H9 (cell line): Measurements from ENCODE around the gene MAPK8. TPM values are rescaled to one million over a fixed set of nuclear protein-coding genes. Genes with fewer than 3 reads are reported as not detected.

Experiments used
- DNase-seq: peaks from one replicate; pipeline ENCODE4 v3.0.0-alpha.2; 2017
- H2AFZ ChIP-seq: one replicate; pipeline ENCODE4 v1.6.1; 2013; ENCODE audit warnings: mild to moderate bottlenecking, low read length, control low read depth, moderate library complexity
- H2AK5ac ChIP-seq: 2 replicates; pipeline ENCODE4 v1.6.1; 2013; ENCODE audit warnings: low read length, control low read depth, mixed read lengths; ENCODE audit not compliant: insufficient read length
- H2BK120ac ChIP-seq: one replicate; pipeline ENCODE4 v1.6.1; 2013; ENCODE audit warnings: low read depth, mild to moderate bottlenecking, low read length, control low read depth, inconsistent platforms; ENCODE audit not compliant: poor library complexity, severe bottlenecking
- H2BK12ac ChIP-seq: 2 replicates; pipeline ENCODE4 v1.6.1; 2013; ENCODE audit warnings: low read length, control low read depth, mixed read lengths, low read depth; ENCODE audit not compliant: insufficient read length
- H2BK15ac ChIP-seq: 2 replicates; pipeline ENCODE4 v1.6.1; 2013; ENCODE audit warnings: low read depth, low read length, control low read depth
- H2BK20ac ChIP-seq: one replicate; pipeline ENCODE4 v1.6.1; 2013; ENCODE audit warnings: low read depth, mild to moderate bottlenecking, low read length, control low read depth, inconsistent platforms; ENCODE audit not compliant: poor library complexity, severe bottlenecking
- H2BK5ac ChIP-seq: 2 replicates; pipeline ENCODE4 v1.6.1; 2013; ENCODE audit warnings: low read length, control low read depth, mixed read lengths; ENCODE audit not compliant: insufficient read length
- H3K14ac ChIP-seq: 2 replicates; pipeline ENCODE4 v1.6.1; 2013; ENCODE audit warnings: low read length, control low read depth; ENCODE audit not compliant: insufficient read depth
- H3K18ac ChIP-seq: 2 replicates; pipeline ENCODE4 v1.6.1; 2013; ENCODE audit warnings: low read depth, mild to moderate bottlenecking, mixed read lengths, low read length, control low read depth; ENCODE audit not compliant: insufficient read length
- H3K23ac ChIP-seq: 2 replicates; pipeline ENCODE4 v1.6.1; 2013; ENCODE audit warnings: low read length, control low read depth, mixed read lengths, low read depth; ENCODE audit not compliant: insufficient read length
- H3K23me2 ChIP-seq: 2 replicates; pipeline ENCODE4 v1.6.1; 2013; ENCODE audit warnings: low read depth, mild to moderate bottlenecking, mixed read lengths, low read length, control low read depth; ENCODE audit not compliant: insufficient read length, poor library complexity, severe bottlenecking
- H3K27ac ChIP-seq: 2 replicates; pipeline ENCODE4 v1.5.1; 2013; ENCODE audit warnings: low read length, control low read depth, mixed read lengths, low read depth; ENCODE audit not compliant: insufficient read length
- H3K27me3 ChIP-seq: 2 replicates; pipeline ENCODE4 v1.6.1; 2013; ENCODE audit warnings: low read length, control low read depth, inconsistent platforms; ENCODE audit not compliant: insufficient read depth
- H3K4ac ChIP-seq: 2 replicates; pipeline ENCODE4 v1.6.1; 2013; ENCODE audit warnings: low read depth, mild to moderate bottlenecking, control low read depth, inconsistent platforms, low read length, moderate library complexity
- H3K4me1 ChIP-seq: 2 replicates; pipeline ENCODE4 v1.6.1; 2013; ENCODE audit warnings: low read length, control low read depth, inconsistent platforms; ENCODE audit not compliant: insufficient read depth
- H3K4me2 ChIP-seq: 2 replicates; pipeline ENCODE4 v1.6.1; 2013; ENCODE audit warnings: low read length, control low read depth, mixed read lengths; ENCODE audit not compliant: insufficient read length, insufficient read depth
- H3K56ac ChIP-seq: 2 replicates; pipeline ENCODE4 v1.6.1; 2013; ENCODE audit warnings: low read depth, mild to moderate bottlenecking, mixed read lengths, low read length, control low read depth; ENCODE audit not compliant: insufficient read length
- H3K79me1 ChIP-seq: 2 replicates; pipeline ENCODE4 v1.6.1; 2013; ENCODE audit warnings: low read depth, mild to moderate bottlenecking, moderate library complexity, low read length, control low read depth, inconsistent platforms; ENCODE audit not compliant: insufficient read depth, poor library complexity, severe bottlenecking
- H3K79me2 ChIP-seq: 2 replicates; pipeline ENCODE4 v1.6.1; 2013; ENCODE audit warnings: low read length, control low read depth, inconsistent platforms; ENCODE audit not compliant: insufficient read depth
- H3K9ac ChIP-seq: 2 replicates; pipeline ENCODE4 v1.6.1; 2013; ENCODE audit warnings: low read length, control low read depth, mixed read lengths; ENCODE audit not compliant: insufficient read length; ENCODE audit errors: extremely low read depth
- H3K9me3 ChIP-seq: one replicate; pipeline ENCODE4 v1.6.1; 2013; ENCODE audit warnings: low read depth, low read length, inconsistent platforms; ENCODE audit not compliant: control insufficient read depth
- H3T11ph ChIP-seq: one replicate; pipeline ENCODE4 v1.6.1; 2013; ENCODE audit warnings: mild to moderate bottlenecking, low read length, control low read depth, inconsistent platforms
- H4K20me1 ChIP-seq: one replicate; pipeline ENCODE4 v1.6.1; 2013; ENCODE audit not compliant: control insufficient read depth, insufficient read length, insufficient read depth
- H4K5ac ChIP-seq: 2 replicates; pipeline ENCODE4 v1.6.1; 2013; ENCODE audit warnings: low read depth, mild to moderate bottlenecking, mixed read lengths, low read length, control low read depth; ENCODE audit not compliant: insufficient read length
- H4K8ac ChIP-seq: replicated peaks from 2 replicates; pipeline ENCODE4 v1.6.1; 2013; ENCODE audit warnings: low read length, control low read depth, mixed read lengths, low read depth; ENCODE audit not compliant: insufficient read length
- H4K91ac ChIP-seq: 2 replicates; pipeline ENCODE4 v1.6.1; 2013; ENCODE audit warnings: low read depth, mild to moderate bottlenecking, moderate library complexity, mixed read lengths, low read length, control low read depth; ENCODE audit not compliant: insufficient read length
- H3K27ac Mint-ChIP-seq, 3 experiments: 2 replicates in 2 of 3; 3 replicates in 1 of 3; pipeline ENCODE4 v1.8.0; 2020 to 2021; ENCODE audit warnings: mixed read lengths in 3 of 3, mild to moderate bottlenecking in 1 of 3, moderate library complexity in 1 of 3
- H3K27me3 Mint-ChIP-seq: 2 replicates; pipeline ENCODE4 v1.8.0; 2021; ENCODE audit warnings: low read depth, mild to moderate bottlenecking, moderate library complexity, mixed read lengths
- H3K36me3 Mint-ChIP-seq, 3 experiments: 2 replicates in 2 of 3; 3 replicates in 1 of 3; pipeline ENCODE4 v1.8.0; 2020 to 2021; ENCODE audit warnings: low read depth in 3 of 3, mixed read lengths in 3 of 3; ENCODE audit not compliant: insufficient read depth in 1 of 3
- H3K4me1 Mint-ChIP-seq, 2 experiments: 2 replicates each; pipeline ENCODE4 v1.8.0; 2020; ENCODE audit warnings: mixed read lengths in 2 of 2
- H3K4me3 Mint-ChIP-seq, 2 experiments: 2 replicates in 1 of 2; 3 replicates in 1 of 2; pipeline ENCODE4 v1.8.0; 2020 to 2021; ENCODE audit warnings: mild to moderate bottlenecking in 2 of 2, mixed read lengths in 2 of 2, moderate library complexity in 1 of 2
- H3K9me3 Mint-ChIP-seq, 2 experiments: 2 replicates in 1 of 2; 3 replicates in 1 of 2; pipeline ENCODE4 v1.8.0; 2020; ENCODE audit warnings: mild to moderate bottlenecking in 2 of 2, mixed read lengths in 2 of 2, moderate library complexity in 1 of 2
- WGBS: extraction: QIAGEN DNeasy Blood & Tissue Kit; methylation state at CpG from one replicate; pipeline ENCODE4 v1.1.7; 2013; ENCODE audit warnings: missing lambda C conversion rate, low lambda C conversion rate, mixed read lengths; ENCODE audit not compliant: insufficient read length; ENCODE audit errors: extremely low coverage; 5-methylcytosine and 5-hydroxymethylcytosine counted together
- total RNA-seq: library from RNA; stranded (reverse); gene quantifications from 2 replicates; pipeline ENCODE4 v1.2.1, GENCODE V29; 2021
- TF ChIP-seq, protein P1 (sequence below): fragments of 200-600 bp; sonication (generic); conservative IDR thresholded peaks from 3 replicates; pipeline ENCODE4 v1.8.0; 2021; ENCODE audit warnings: antibody characterized with exemption, mild to moderate bottlenecking

MAPK8 gene
- total RNA-seq, 1 experiment from 2014 or later = 52.0 TPM

GRCh38 chr10:48399551-48399950 is 93.1 kb downstream of the MAPK8 start:
- Histone ChIP-seq H2AFZ (no peak overlapping the region), H3K56ac (no peak overlapping the region), H3K27ac (no peak overlapping the region), H3K79me1 (no peaks in the 10 kb centered on the region), H3K18ac (no peak overlapping the region), H2AK5ac (no peak overlapping the region), H3K9me3 (no peaks in the 10 kb centered on the region), H3K4me1 (peaks cover 7% of the 10 kb centered on the region; the same call in 1 of the 2 replicates), H3T11ph (no peak overlapping the region), H3K27me3 (no peaks in the 10 kb centered on the region), H3K14ac (no peak overlapping the region), H2BK120ac (no peak overlapping the region), H3K4ac (no peak overlapping the region), H4K8ac (no peak overlapping the region), H2BK5ac (no peak overlapping the region), H3K4me2 (no peak overlapping the region), H3K79me2 (no peaks in the 10 kb centered on the region), H4K91ac (no peak overlapping the region), H4K20me1 (no peaks in the 10 kb centered on the region), H3K23me2 (no peaks in the 10 kb centered on the region), H3K23ac (no peak overlapping the region), H2BK12ac (no peak overlapping the region), H2BK15ac (no peak overlapping the region), H2BK20ac (no peak overlapping the region), H4K5ac (no peak overlapping the region), H3K9ac (no peak overlapping the region)
- Mint-ChIP-seq H3K27ac (peak overlapping the region; percentile 94 to 96 (median 95)), H3K4me3 (peak overlapping the region in 1 of 2 experiments; percentile 35; a peak in 2 of 5 replicates), H3K4me1 (peaks cover 33 to 43% of the 10 kb centered on the region in 2 experiments), H3K9me3 (no peaks in the 10 kb centered on the region), H3K27me3 (no peaks in the 10 kb centered on the region), H3K36me3 (peaks cover 0 to under 1% (median under 1%) of the 10 kb centered on the region in 3 experiments; a peak in 3 of 7 replicates)
- no CpG with 5 or more reads among the region's 1 CpG for WGBS
- TF ChIP-seq, protein P1, sequence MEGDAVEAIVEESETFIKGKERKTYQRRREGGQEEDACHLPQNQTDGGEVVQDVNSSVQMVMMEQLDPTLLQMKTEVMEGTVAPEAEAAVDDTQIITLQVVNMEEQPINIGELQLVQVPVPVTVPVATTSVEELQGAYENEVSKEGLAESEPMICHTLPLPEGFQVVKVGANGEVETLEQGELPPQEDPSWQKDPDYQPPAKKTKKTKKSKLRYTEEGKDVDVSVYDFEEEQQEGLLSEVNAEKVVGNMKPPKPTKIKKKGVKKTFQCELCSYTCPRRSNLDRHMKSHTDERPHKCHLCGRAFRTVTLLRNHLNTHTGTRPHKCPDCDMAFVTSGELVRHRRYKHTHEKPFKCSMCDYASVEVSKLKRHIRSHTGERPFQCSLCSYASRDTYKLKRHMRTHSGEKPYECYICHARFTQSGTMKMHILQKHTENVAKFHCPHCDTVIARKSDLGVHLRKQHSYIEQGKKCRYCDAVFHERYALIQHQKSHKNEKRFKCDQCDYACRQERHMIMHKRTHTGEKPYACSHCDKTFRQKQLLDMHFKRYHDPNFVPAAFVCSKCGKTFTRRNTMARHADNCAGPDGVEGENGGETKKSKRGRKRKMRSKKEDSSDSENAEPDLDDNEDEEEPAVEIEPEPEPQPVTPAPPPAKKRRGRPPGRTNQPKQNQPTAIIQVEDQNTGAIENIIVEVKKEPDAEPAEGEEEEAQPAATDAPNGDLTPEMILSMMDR = no peak
- no peak for DNase-seq
